HG03095 (cell line): ENCODE measurements around the gene AIFM1.

Experiments
- ATAC-seq: cut with Tn5 transposase; IDR thresholded peaks from one replicate; pipeline ENCODE4 v1.9.1; 2021; ENCODE audit warnings: moderate library complexity; ENCODE audit not compliant: unreplicated experiment

AIFM1 gene

GRCh38 chrX:130170752-130171445 lies 5.3 kb upstream of the AIFM1 start:
- peak; percentile 71 for ATAC-seq

GRCh38 chrX:130167040-130167439 lies 1.4 kb upstream of the AIFM1 start:
- ATAC-seq = no peak

DNA sequence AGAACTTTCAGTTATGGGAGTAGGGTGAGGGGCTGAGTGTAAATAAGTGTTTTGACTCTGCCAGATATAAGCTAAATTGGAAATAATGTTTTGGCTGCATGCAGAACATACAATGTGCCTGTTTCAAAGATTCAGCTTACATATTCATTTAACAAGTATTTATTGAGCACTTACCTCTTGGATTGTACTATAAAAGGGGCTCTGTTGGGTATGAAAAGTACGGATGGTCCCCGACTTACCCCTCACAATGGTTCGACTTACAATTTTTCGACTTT lies 799 bp upstream of the AIFM1 start:
- no peak for ATAC-seq

GRCh38 chrX:130165181-130165702 lies 399 bp downstream of the AIFM1 start:
- no peak for ATAC-seq

DNA sequence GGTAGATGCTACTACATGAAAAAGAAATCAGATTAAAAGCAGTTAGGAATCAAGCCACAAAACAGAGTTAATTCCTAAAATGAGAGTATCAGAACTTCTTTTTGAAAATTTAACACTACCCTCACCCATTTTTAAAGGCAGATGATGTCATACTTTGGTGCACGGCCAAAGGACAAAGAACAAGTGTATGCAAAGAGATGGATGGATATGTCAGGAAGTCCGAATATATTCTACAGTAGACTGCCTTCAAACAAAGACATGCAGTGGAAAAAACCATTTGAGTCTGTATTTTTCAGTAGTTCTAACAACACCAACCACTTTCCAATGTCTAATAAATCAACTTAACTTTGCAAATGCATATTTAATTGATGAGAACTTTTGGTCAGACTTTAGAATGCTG lies 2.2 kb downstream of the AIFM1 start:
- ATAC-seq = no peak

GRCh38 chrX:130162094-130162735 lies 3.4 kb downstream of the AIFM1 start:
- no peak for ATAC-seq

GRCh38 chrX:130159776-130160175 lies 5.9 kb downstream of the AIFM1 start:
- no peak for ATAC-seq

DNA sequence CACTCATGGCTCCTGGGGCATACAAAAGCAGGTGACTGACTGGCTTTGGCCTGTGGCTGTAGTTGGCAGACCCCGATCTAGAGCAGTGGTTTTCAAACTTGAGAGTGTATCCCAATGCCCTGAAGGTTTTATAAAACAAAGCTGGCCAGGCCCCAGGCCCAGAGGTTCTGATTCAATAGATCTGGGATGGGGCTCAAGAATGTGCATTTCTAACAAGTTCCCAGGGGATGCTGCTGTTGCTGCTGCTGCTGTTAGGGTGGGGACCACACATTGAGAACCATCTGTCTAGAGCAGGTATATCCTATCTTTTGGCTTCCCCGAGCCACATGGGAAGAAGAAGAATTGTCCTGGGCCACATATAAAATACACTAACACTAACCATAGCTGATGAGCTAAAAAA lies 7.3 kb downstream of the AIFM1 start:
- ATAC-seq = no peak

- no peak for ATAC-seq
Measured at GRCh38 chrX:130155564-130155963, 10.1 kb downstream of the AIFM1 start.

DNA sequence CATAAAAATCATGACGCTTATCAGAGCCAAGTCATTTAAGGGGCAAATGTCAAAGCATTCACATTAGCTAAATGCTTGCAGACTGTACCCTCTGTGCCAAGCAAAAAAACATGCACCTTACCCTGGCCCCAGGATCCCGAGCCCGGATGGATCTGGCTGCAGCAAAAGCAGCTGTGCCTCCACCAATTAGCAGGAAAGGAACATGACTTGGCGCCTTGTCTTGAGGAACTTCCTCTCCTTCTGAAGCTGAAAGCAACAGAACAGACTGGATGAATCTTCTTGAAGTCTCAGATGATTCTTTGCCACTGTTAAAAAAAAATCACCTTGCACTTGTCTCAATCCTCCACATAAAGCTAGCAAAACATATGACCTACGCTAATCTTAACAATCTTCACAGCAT lies 18.0 kb downstream of the AIFM1 start:
- ATAC-seq = no peak

DNA sequence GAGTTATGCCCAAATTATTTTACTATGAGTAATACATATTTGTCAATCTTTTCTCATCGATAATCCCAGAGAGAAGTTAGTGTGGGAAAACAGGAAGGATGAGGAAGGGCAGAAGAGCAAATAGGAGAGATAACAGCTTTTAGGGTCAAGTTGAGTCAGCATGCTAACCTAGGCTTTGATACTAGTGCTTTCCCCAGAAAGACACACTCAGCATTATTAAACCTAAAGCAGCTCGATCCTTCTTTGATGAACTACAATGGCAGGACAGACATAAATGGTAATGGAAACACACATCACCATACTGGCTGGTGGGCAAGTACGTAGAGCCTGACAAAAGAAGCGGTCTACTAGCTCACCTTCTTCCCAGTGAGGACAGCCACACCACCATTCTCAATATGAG lies 20.5 kb downstream of the AIFM1 start:
- ATAC-seq = no peak

DNA sequence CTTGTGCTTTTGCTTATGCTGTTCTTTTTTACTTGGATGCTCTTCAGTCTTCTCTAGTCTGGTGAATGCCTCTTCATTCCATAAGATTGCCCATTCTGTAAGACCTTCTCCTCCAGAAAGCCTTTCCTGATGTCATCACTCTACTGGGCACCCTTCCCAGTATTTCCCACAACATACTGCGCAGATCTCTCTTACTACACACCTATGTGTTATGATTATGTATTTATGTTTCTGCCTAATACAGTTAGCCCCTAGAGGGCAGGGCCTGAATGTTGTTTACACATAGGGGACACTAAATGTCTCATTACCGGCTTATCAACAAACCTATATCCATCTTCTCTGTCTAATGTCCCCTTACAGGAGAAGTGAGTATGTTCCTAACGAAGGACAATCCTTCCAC lies 21.1 kb downstream of the AIFM1 start:
- ATAC-seq = no peak

DNA sequence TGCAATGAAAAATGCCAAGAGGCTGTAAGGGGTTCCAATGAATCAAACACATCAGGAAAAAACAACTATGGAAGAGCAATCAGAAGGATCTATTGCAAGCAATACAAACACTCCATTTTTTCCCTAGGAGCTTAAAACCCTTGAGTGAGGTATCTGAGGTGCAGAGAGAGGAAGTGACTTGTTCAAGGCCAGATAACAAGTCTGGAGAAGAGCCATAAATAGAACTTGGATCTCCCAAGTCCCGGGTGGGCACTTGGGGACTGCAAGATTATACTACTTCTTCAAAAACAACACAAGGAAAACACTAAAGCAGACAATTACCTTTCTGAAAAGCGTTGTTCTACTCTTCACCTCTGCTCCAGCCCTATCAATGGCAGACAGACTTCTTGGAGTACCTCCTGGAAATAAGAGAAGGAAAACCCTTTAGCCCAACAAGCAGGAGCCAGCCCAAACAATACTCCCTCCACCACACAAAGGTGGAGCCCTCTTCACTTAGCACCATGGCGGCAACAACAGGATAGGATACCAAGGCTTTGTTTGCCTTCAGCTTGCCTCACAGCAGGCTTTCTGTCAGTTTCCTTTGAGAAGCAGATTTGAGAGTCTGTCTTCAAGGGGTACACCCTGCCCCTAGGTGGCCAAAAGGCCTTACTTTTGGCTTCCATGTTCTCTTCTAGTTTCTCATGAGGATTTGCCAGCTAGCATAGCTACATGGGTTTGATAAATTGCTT lies 26.0 kb downstream of the AIFM1 start:
- no peak for ATAC-seq

DNA sequence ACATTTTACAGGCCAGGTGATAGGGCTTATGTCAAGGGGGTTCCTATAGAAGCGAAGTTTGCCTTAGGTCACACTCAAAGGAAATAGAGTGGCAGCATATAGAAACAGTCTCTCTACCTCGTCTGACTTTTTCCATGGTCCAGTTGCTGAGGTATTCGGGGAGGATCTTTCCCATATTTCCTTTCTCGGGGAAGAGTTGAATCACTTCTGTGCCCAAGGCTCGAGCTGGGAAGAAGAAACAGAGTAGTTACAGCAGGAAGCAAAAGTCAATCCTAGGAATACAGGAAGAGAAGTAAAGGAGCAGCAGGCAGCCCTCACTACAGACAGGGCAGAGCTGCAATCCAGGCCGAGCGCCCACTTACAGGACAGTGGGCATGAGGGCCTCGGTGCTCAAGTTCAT lies 28.7 kb downstream of the AIFM1 start:
- no peak for ATAC-seq

DNA sequence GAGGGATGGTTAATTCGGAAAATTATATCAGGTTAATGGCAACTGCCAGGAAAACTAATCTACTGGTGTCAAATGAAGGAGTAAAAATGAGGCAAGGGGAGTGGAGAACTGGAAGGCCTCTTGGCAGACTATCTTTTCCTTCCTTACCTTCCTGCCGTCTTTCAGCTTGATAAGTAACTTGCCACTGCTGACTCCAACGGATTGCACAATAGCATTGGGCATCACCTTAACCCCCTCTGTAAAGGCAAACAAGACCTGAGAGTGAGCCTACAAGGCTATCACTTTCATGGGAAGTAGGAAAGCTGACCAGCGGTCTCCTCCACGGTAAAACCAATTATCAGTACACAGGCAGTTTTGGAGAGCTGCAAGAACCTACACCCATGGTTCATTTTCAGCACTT lies 29.1 kb downstream of the AIFM1 start:
- ATAC-seq = no peak

GRCh38 chrX:130130990-130131389 lies 34.7 kb downstream of the AIFM1 start:
- ATAC-seq = no peak

GRCh38 chrX:130125091-130125874 lies 40.4 kb downstream of the AIFM1 start:
- ATAC-seq = no peak

DNA sequence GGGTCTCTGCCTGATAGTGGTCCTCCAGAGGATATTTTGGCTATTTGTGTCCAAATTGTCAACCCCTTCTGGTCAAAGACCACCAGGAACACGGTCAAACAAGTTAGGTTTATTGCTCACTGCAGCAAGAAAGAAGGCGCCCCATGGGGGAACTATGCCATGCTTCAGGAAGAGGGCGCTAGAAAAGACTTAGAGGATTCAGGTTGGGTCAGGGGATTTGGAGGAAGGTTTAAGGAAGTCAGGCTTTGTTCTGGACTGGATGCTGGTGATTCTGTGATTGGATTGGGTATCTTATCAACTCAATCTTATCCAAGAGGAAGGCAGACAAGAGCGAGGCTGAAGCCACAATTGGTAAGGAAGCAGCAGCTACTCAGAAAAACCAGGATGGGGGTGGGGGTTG lies 41.1 kb downstream of the AIFM1 start:
- no peak for ATAC-seq

DNA sequence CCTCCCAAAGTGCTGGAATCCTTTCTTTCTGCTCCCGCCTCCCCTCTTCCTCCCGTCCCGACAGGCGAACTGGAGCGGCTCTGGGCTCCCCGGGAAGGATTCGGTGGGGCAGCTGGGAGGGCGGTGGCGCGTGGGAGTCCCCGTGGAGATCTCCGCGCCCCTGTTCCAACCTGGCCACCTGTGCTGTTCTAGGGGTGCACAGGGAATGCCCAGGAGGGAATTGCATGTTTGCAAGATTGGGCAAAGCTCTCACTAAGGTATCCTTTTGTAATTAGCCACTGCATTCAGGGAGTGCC lies 44.2 kb downstream of the AIFM1 start:
- ATAC-seq = no peak

DNA sequence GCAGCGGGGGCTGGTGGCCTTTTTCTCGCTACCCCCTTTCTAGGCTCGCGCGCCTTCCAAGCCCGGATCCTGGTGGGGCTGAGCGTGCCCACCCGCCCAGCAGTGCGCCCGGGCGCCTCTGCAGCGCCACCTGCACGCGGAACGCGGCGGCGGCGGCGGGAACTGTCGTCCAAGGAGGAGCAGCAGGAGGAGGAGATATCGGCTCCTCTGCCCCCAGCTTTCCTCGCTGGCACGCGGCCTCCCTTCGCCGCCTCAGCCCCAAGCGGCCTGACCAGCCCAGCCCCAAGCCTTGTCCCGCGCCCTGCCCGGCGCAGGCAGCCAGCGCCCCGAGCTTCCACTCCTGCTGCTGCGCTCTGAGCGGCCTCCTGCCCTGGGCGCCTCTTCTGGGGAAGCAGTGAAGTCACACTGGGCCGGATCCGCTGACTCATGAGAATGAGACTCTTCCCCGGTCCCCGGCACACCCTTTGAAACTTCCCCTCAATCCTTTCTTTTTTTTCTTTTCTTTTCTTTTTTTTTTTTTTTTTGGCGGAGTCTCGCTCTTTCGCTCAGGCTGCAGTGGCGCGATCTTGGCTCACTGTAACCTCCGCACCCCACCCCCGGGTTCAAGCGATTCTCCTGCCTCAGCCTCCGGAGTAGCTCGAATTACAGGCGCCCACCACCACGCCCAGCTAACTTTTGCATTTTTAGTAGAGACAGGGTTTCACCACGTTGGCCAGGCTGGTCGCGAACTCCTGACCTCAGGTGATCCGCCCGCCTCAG lies 44.7 kb downstream of the AIFM1 start:
- ATAC-seq = peak; percentile 63

- peak; percentile 39 for ATAC-seq
Measured at GRCh38 chrX:130120321-130120731, 45.3 kb downstream of the AIFM1 start.
